ENCODE results near the gene TMEM179. TPM values are rescaled to one million over a fixed set of nuclear protein-coding genes. Genes with fewer than 3 reads are reported as not detected.

Gene TMEM179
- total RNA-seq, 4 donors from 2014 or later: 2.3 TPM; not detected in 3

DNA sequence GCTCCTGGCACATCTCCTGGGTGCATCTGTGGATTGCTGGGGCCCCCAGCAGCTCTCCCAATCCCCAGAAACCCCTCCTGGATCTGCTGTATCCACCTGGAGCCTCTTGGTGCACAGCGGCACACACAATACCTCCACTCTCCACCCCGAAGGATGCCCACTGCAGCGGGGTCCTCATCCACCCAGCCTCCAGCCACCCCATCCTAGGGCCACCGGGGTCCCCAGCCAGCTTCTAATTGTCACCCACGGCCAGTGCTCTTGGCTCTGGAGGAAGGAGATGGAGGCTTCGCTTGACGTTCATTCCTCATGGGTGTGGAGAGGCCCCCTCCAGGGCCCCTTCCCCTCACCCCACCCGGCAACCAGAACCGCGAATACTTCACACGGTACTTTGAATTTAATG is 31.6 kb upstream of the TMEM179 start:
- Histone ChIP-seq H3K36me3 (no peaks in the 10 kb centered on the region), H3K27me3 (no peaks in the 10 kb centered on the region), H3K4me3 (no peak overlapping the region), H3K4me1 (no peaks in the 10 kb centered on the region), H3K9me3 (no peaks in the 10 kb centered on the region), H3K27ac (no peak overlapping the region)
- intact Hi-C loops (cut with DNase I; ENCODE audit: low total_unique reads): loop anchor here (5.0 kb wide), 1 partner anchor 559 kb away; no protein-coding TSS in a partner anchor
- TF ChIP-seq, protein P1, sequence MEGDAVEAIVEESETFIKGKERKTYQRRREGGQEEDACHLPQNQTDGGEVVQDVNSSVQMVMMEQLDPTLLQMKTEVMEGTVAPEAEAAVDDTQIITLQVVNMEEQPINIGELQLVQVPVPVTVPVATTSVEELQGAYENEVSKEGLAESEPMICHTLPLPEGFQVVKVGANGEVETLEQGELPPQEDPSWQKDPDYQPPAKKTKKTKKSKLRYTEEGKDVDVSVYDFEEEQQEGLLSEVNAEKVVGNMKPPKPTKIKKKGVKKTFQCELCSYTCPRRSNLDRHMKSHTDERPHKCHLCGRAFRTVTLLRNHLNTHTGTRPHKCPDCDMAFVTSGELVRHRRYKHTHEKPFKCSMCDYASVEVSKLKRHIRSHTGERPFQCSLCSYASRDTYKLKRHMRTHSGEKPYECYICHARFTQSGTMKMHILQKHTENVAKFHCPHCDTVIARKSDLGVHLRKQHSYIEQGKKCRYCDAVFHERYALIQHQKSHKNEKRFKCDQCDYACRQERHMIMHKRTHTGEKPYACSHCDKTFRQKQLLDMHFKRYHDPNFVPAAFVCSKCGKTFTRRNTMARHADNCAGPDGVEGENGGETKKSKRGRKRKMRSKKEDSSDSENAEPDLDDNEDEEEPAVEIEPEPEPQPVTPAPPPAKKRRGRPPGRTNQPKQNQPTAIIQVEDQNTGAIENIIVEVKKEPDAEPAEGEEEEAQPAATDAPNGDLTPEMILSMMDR (IDR thresholded peaks at IDR 0.05): no peak
- TF ChIP-seq POLR2A (IDR thresholded peaks at IDR 0.05): no peak
- no peak for DNase-seq

DNA sequence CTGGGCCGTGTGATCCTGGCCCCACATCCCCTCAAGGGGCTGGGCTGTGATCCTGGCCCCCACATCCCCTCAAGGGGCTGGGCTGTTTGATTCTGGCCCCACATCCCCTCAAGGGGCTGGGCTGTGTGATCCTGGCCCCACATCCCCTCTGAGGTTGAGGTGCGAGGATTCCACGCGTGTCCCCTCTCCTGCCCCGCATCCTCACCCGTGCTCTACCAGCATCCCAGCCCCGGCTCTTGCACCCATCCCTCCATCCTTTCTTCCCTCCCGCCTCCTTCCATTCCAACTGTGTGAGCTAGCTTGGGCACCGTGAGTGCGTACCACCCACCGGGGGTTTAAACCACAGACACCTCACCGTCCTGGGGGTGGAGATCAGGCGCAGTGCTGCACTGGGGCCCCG is 31.1 kb upstream of the TMEM179 start:
- intact Hi-C loops (cut with DNase I; ENCODE audit: low total_unique reads): loop anchor here (5.0 kb wide), 1 partner anchor 558 kb away; no protein-coding TSS in a partner anchor
- Histone ChIP-seq H3K4me3 (no peak overlapping the region), H3K27me3 (no peaks in the 10 kb centered on the region), H3K36me3 (no peaks in the 10 kb centered on the region), H3K9me3 (no peaks in the 10 kb centered on the region), H3K4me1 (no peaks in the 10 kb centered on the region), H3K27ac (no peak overlapping the region)
- TF ChIP-seq, protein P1 (IDR thresholded peaks at IDR 0.05): no peak
- no peak for TF ChIP-seq POLR2A (IDR thresholded peaks at IDR 0.05)
- DNase-seq: no peak

DNA sequence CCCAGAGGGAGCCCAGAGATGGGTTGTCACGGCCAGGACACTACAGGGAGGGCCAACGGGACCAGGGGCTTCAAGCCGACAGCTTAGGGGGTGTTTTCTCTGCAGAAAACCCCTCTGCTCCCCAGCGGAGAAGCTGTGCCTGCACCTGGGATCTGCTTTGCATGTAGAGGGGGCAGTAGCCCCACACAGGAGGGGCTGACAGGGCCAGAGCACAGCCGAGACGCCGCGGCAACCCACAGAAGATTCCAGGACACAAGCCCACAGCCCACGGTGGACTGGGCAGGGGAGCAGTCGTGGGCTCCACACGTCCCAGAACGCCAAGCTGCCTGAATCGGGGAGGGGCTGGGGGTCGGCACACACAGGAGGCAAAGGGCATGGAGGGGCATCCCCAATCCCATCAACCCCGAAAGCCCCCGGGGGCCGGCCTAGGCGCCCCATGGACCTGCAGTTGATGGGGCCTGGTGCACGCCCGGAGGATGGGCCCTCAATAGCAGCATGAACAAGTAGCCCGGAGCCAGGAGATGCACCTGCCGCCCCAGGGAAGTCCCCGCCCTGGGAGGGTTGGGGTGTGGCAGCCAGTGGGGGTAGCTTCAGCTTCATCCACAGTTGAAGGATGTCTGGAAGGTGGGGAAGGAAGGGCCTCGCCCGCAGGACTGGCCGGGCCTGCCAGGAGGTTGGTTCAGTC is 30.5 kb upstream of the TMEM179 start:
- Histone ChIP-seq H3K36me3 (no peaks in the 10 kb centered on the region), H3K27ac (no peak overlapping the region), H3K9me3 (no peaks in the 10 kb centered on the region), H3K27me3 (no peaks in the 10 kb centered on the region), H3K4me1 (no peaks in the 10 kb centered on the region), H3K4me3 (no peak overlapping the region)
- intact Hi-C loops (cut with DNase I; ENCODE audit: low total_unique reads): loop anchor here (5.0 kb wide), 1 partner anchor 558 kb away; no protein-coding TSS in a partner anchor
- no peak for TF ChIP-seq POLR2A (IDR thresholded peaks at IDR 0.05)
- TF ChIP-seq, protein P1 (IDR thresholded peaks at IDR 0.05): no peak
- no peak for DNase-seq

DNA sequence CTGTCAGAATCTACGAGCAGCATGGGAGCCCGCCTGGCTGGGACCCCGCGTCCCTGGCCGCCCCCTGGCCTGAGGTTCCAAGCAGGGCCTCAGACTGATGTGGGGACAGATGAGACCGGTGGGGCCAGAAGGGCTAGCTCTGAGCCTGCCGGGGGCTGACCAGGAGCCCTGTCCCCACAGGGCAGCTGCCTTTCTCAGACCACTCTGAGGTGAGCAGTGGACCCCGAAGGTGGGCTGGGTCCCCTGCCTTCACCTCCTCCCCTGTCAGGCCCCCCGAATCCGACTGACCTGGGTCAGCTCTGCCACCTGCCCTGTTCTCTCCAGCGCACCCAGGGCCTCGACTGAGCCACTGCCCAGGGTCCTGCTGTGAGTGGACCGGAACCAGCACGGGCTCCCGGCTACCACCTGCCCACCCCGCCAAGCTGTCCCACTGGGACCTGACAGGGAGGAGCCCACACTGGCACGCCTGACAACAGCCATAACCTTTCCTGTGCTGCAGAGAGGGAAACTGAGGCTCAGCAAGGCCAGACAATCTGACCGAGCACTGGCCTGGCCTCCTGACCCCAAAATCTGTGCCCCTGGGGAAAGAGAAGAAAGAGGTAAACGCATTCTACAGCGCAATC is 29.7 kb upstream of the TMEM179 start:
- Histone ChIP-seq H3K9me3 (peaks cover 0 to 3% of the 10 kb centered on the region in 2 donors), H3K4me3 (no peak overlapping the region), H3K27ac (no peak overlapping the region), H3K36me3 (no peaks in the 10 kb centered on the region), H3K4me1 (no peaks in the 10 kb centered on the region), H3K27me3 (no peaks in the 10 kb centered on the region)
- intact Hi-C loops (cut with DNase I; ENCODE audit: low total_unique reads): no loop called here
- DNase-seq: no peak
- TF ChIP-seq POLR2A (IDR thresholded peaks at IDR 0.05): no peak
- TF ChIP-seq, protein P1 (IDR thresholded peaks at IDR 0.05): no peak

Data from uterus (tissue), 4 donors.